Transverse colon (tissue), 3 donors: ENCODE measurements around the gene EIF4G2.

ENCODE experiments used
- EP300 ChIP-seq: sonication (generic); formaldehyde crosslinking; IDR thresholded peaks from one replicate; pipeline ENCODE4 v1.6.1; 2017; ENCODE audit warnings: antibody characterized with exemption, low read depth
- POLR2A ChIP-seq: fragments of 450-650 bp; IDR thresholded peaks from one replicate; pipeline ENCODE4 v1.6.1; 2016; ENCODE audit warnings: antibody characterized with exemption, mild to moderate bottlenecking, moderate library complexity
- POLR2AphosphoS5 ChIP-seq, 3 donors: sonication (generic); formaldehyde crosslinking; IDR thresholded peaks; one replicate each; pipeline ENCODE4 v1.6.1; 2016; ENCODE audit warnings: antibody characterized with exemption in 3 of 3

GRCh38 chr11:10777393-10777793 is 31.3 kb downstream of the EIF4G2 start:
- no peak for TF ChIP-seq EP300
- no peak for TF ChIP-seq POLR2AphosphoS5 (IDR thresholded peaks at IDR 0.05)
- no peak for TF ChIP-seq POLR2A
